Smooth muscle cell (in vitro differentiated cells): Measurements from ENCODE around the gene C10orf105. TPM values are rescaled to one million over a fixed set of nuclear protein-coding genes. Genes with fewer than 3 reads are reported as not detected.

ENCODE experiments used
- DNase-seq: peaks from one replicate; lab custom pipeline; 2025; ENCODE audit not compliant: unreplicated experiment; lab: John Stamatoyannopoulos, UW
- H2AFZ ChIP-seq: fragments of 200-600 bp; sonication (generic); 2 replicates; pipeline ENCODE4 v1.6.0; 2016; ENCODE audit warnings: antibody characterized with exemption, low read depth, mild to moderate bottlenecking
- H3F3A ChIP-seq: fragments of 200-600 bp; sonication (generic); 2 replicates; pipeline ENCODE4 v1.6.0; 2017; ENCODE audit warnings: antibody characterized with exemption, low read depth
- H3K27ac ChIP-seq: fragments of 200-600 bp; sonication (generic); 2 replicates; pipeline ENCODE4 v1.5.1; 2016; ENCODE audit warnings: low read depth, mild to moderate bottlenecking
- H3K27me3 ChIP-seq: fragments of 200-600 bp; sonication (generic); 2 replicates; pipeline ENCODE4 v1.6.1; 2016; ENCODE audit warnings: low read depth, mild to moderate bottlenecking
- H3K36me3 ChIP-seq: fragments of 200-600 bp; sonication (generic); 2 replicates; pipeline ENCODE4 v1.5.1; 2016; ENCODE audit warnings: low read depth
- H3K4me1 ChIP-seq: fragments of 200-600 bp; sonication (generic); 2 replicates; pipeline ENCODE4 v1.5.1; 2016; ENCODE audit warnings: low read depth
- H3K4me2 ChIP-seq: fragments of 200-600 bp; sonication (generic); 2 replicates; pipeline ENCODE4 v1.6.0; 2016; ENCODE audit warnings: mild to moderate bottlenecking
- H3K4me3 ChIP-seq: fragments of 200-600 bp; sonication (generic); 2 replicates; pipeline ENCODE4 v1.5.1; 2016; ENCODE audit warnings: mild to moderate bottlenecking
- H3K79me2 ChIP-seq: fragments of 200-600 bp; sonication (generic); 2 replicates; pipeline ENCODE4 v1.6.0; 2016; ENCODE audit warnings: low read depth, mild to moderate bottlenecking
- H3K9ac ChIP-seq: fragments of 200-600 bp; sonication (generic); 2 replicates; pipeline ENCODE4 v1.6.0; 2016; ENCODE audit warnings: low read depth
- H3K9me3 ChIP-seq: fragments of 200-600 bp; sonication (generic); replicated peaks from 2 replicates; pipeline ENCODE4 v1.5.1; 2016; ENCODE audit warnings: low read depth
- H4K20me1 ChIP-seq: fragments of 200-600 bp; sonication (generic); 2 replicates; pipeline ENCODE4 v1.6.0; 2016; ENCODE audit warnings: low read depth
- CTCF ChIP-seq: fragments of 200-600 bp; sonication (generic); IDR thresholded peaks from 2 replicates; pipeline ENCODE4 v1.5.1; 2017; ENCODE audit warnings: borderline replicate concordance, mild to moderate bottlenecking, antibody characterized with exemption; ENCODE audit not compliant: insufficient read depth, poor library complexity, severe bottlenecking
- WGBS: methylation state at CpG from one replicate; pipeline ENCODE4 v1.1.7; 2016; ENCODE audit warnings: low lambda C conversion rate; 5-methylcytosine and 5-hydroxymethylcytosine counted together
- polyA plus RNA-seq: library from polyadenylated mRNA; unstranded; fragments of >200 nt; fragmentation: Nextera tagmentation; extraction: Ambion mirVana; gene quantifications from 2 replicates; pipeline ENCODE4 v1.2.1, GENCODE V29; 2016
- total RNA-seq: library from RNA; depleted of rRNA; stranded (reverse); fragments of >200 nt; gene quantifications from 2 replicates; pipeline ENCODE4 v1.2.3, GENCODE V29; 2014

The C10orf105 gene
- total and polyA plus RNA-seq, 2 experiments from 2014 or later: 0.09 TPM; not detected in 1

GRCh38 chr10:71696628-71697326 is 22.8 kb downstream of the C10orf105 start:
- Histone ChIP-seq H3K4me1 (no peaks in the 10 kb centered on the region), H2AFZ (no peak overlapping the region), H3K27ac (no peak overlapping the region), H3K9ac (no peak overlapping the region), H3K27me3 (peaks cover 12% of the 10 kb centered on the region), H3K36me3 (no peaks in the 10 kb centered on the region), H3K4me3 (no peak overlapping the region), H3K79me2 (no peaks in the 10 kb centered on the region), H3K9me3 (no peaks in the 10 kb centered on the region), H3K4me2 (no peak overlapping the region), H4K20me1 (no peaks in the 10 kb centered on the region), H3F3A (no peaks in the 10 kb centered on the region)
- 54% methylated on average over 10 of the region's 10 CpGs for WGBS
- DNase-seq: peak; percentile 6
- peak; percentile 81 for TF ChIP-seq CTCF

- H3K27me3 ChIP-seq: peaks cover 12% of the 10 kb centered on the region
- H3K79me2 ChIP-seq: no peaks in the 10 kb centered on the region
- no peaks in the 10 kb centered on the region for H3K36me3 ChIP-seq
- WGBS: 86% methylated on average over 12 of the region's 14 CpGs
- no peaks in the 10 kb centered on the region for H3K4me1 ChIP-seq
- H3K4me2 ChIP-seq: no peak overlapping the region
- no peaks in the 10 kb centered on the region for H4K20me1 ChIP-seq
- H3K9me3 ChIP-seq: no peaks in the 10 kb centered on the region
- H3K27ac ChIP-seq: no peak overlapping the region
- no peak overlapping the region for H3K4me3 ChIP-seq
- H3K9ac ChIP-seq: no peak overlapping the region
- H2AFZ ChIP-seq: no peak overlapping the region
- H3F3A ChIP-seq: no peaks in the 10 kb centered on the region
- no peak for TF ChIP-seq CTCF
- no peak for DNase-seq
These were observed 23.8 kb downstream of the C10orf105 start for GRCh38 chr10:71695502-71696476.

- H3K27me3 ChIP-seq: peaks cover 12% of the 10 kb centered on the region
- no peaks in the 10 kb centered on the region for H3F3A ChIP-seq
- H2AFZ ChIP-seq: no peak overlapping the region
- H3K36me3 ChIP-seq: no peaks in the 10 kb centered on the region
- no peak for DNase-seq
- 90% methylated on average over 10 of the region's 10 CpGs for WGBS
- no peaks in the 10 kb centered on the region for H3K4me1 ChIP-seq
- H4K20me1 ChIP-seq: no peaks in the 10 kb centered on the region
- H3K4me2 ChIP-seq: no peak overlapping the region
- H3K79me2 ChIP-seq: no peaks in the 10 kb centered on the region
- no peak for TF ChIP-seq CTCF
- H3K4me3 ChIP-seq: no peak overlapping the region
- H3K27ac ChIP-seq: no peak overlapping the region
- H3K9ac ChIP-seq: no peak overlapping the region
- no peaks in the 10 kb centered on the region for H3K9me3 ChIP-seq
These were observed 25.0 kb downstream of the C10orf105 start for GRCh38 chr10:71694567-71694968.
